Activated CD4-positive, alpha-beta T cell treated with anti-CD3 and anti-CD28 coated beads, Interleukin-2, amount 10 ng/mL, durations not matched to agents 24 days and 14 days (primary cell): ENCODE results near the gene MSRB3. TPM values are rescaled to one million over a fixed set of nuclear protein-coding genes. Genes with fewer than 3 reads are reported as not detected.
A peak's percentile ranks its signal among the peaks of the same experiment; 100 is the strongest.
"Not testable (repeated sequence)": the region's sequence is repeated elsewhere in the genome, so short reads cannot be mapped to it uniquely, and the experiment has no call there.

Source experiments
- DNase-seq: peaks from one replicate; pipeline ENCODE4 v3.0.0; 2022
- H3K27ac Mint-ChIP-seq: one replicate; pipeline ENCODE4 v1.8.0; 2022; ENCODE audit warnings: mild to moderate bottlenecking, mixed read lengths
- H3K27me3 Mint-ChIP-seq: one replicate; pipeline ENCODE4 v1.8.0; 2022; ENCODE audit warnings: mixed read lengths
- H3K36me3 Mint-ChIP-seq: one replicate; pipeline ENCODE4 v1.8.0; 2022; ENCODE audit warnings: low read depth, mild to moderate bottlenecking, mixed read lengths
- H3K4me1 Mint-ChIP-seq: one replicate; pipeline ENCODE4 v1.8.0; 2021; ENCODE audit warnings: mixed read lengths
- H3K4me3 Mint-ChIP-seq: one replicate; pipeline ENCODE4 v1.8.0; 2022; ENCODE audit warnings: mild to moderate bottlenecking, moderate library complexity, mixed read lengths
- H3K9me3 Mint-ChIP-seq: one replicate; pipeline ENCODE4 v1.8.0; 2021; ENCODE audit warnings: mixed read lengths
- intact Hi-C: fragments of 100-400 bp; cut with micrococcal nuclease; formaldehyde crosslinking; loops from one replicate; pipeline ENCODE4 v1.15.1; 2023
- total RNA-seq: library from RNA; stranded (reverse); gene quantifications from 2 replicates; pipeline ENCODE4 v1.2.3, GENCODE V29; 2022

The MSRB3 gene
- total RNA-seq, 1 donor from 2014 or later, result not detected

DNA sequence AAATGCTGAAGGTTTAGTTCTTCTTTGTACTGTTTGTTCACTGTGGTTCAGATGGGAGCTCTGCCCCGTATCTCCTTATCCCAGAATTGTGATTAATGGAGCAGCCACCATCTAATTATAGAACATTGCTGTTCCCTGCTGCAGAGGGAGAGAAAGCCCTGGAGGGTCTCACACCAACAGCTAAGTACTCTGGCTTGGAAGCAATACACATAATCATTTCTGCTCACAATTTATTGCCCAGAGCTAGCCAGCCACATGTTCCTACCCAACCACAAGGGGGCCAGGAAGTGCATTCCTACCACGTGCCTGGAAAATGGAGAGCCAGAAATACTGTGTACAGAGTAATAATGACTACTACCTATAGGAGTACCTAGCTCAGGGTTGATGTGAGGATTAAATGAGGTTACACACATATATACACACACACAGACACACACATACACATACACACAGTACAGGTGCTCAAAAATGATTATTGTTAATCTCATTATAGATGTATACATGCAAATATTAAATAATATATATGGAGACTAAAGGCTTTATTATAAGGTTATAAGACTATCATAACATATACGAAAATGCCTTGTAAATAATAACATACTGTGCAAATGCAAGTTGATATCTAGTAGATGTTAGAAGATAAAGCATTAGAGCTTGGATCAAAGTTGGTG lies 22.3 kb downstream of the MSRB3 start:
- intact Hi-C loops, result no loop called here
- no peaks in the 10 kb centered on the region for H3K9me3 Mint-ChIP-seq

DNA sequence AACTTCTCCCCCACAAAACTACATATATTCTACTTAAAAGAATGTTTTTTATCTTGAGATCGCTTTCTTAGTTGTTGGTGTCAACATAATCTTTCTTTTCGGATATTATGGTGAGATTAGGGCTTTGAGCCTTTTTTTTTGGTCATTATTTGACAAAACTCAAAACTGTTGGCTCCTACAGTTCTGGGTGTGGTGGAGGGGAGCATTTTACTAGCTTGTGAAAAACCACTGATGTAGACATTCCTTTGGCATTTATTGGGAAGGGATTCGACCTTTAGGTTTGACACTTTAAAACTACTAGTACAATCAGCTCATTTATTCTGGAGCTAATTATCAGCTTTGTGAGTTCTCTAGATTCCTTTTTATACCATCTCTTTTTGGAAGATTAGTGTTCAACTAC lies 24.4 kb downstream of the MSRB3 start:
- no peak for DNase-seq
- Mint-ChIP-seq H3K36me3 (no peaks in the 10 kb centered on the region), H3K27me3 (peaks cover 20% of the 10 kb centered on the region), H3K27ac (no peak overlapping the region), H3K9me3 (no peaks in the 10 kb centered on the region), H3K4me3 (no peak overlapping the region), H3K4me1 (no peaks in the 10 kb centered on the region)
- intact Hi-C loops, result no loop called here

More for the DNA sequence above, 22.3 kb downstream of the MSRB3 start:
- Mint-ChIP-seq H3K27ac (no peak overlapping the region), H3K4me3 (no peak overlapping the region), H3K27me3 (peaks cover 21% of the 10 kb centered on the region), H3K4me1 (no peaks in the 10 kb centered on the region), H3K36me3 (no peaks in the 10 kb centered on the region)
- DNase-seq, result no peak

DNA sequence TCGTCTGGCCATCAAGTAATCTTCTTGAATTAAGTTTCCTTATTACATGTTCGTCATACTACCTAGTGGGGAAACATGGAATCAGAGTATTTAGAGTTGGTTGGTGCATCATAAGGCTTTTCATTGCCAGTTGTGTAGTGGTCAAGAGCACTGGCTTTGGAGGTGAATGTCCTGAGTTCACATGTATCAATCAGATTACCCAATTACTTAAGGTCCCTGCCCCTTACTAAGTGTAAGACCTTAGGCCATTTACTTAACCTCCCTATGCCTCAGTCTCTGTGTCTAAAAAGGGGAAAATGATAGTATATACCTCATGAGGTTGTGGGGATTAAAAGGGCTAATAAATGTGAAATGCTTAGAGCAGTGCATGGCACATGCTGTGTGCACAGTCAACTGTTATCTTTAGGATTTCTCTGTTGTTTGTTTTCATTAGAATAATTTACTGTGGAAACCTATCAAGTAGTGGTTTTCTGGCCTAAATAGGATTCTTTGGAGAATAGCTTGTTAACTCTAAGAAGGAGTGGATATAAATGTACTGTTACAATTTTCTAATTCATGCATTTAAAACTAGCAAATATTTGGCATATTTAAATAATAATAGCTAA lies 27.0 kb downstream of the MSRB3 start:
- Mint-ChIP-seq H3K27ac (no peak overlapping the region), H3K9me3 (no peaks in the 10 kb centered on the region), H3K4me3 (no peak overlapping the region), H3K27me3 (peaks cover 26% of the 10 kb centered on the region), H3K4me1 (no peaks in the 10 kb centered on the region), H3K36me3 (no peaks in the 10 kb centered on the region)
- no peak for DNase-seq
- intact Hi-C loops, result no loop called here

DNA sequence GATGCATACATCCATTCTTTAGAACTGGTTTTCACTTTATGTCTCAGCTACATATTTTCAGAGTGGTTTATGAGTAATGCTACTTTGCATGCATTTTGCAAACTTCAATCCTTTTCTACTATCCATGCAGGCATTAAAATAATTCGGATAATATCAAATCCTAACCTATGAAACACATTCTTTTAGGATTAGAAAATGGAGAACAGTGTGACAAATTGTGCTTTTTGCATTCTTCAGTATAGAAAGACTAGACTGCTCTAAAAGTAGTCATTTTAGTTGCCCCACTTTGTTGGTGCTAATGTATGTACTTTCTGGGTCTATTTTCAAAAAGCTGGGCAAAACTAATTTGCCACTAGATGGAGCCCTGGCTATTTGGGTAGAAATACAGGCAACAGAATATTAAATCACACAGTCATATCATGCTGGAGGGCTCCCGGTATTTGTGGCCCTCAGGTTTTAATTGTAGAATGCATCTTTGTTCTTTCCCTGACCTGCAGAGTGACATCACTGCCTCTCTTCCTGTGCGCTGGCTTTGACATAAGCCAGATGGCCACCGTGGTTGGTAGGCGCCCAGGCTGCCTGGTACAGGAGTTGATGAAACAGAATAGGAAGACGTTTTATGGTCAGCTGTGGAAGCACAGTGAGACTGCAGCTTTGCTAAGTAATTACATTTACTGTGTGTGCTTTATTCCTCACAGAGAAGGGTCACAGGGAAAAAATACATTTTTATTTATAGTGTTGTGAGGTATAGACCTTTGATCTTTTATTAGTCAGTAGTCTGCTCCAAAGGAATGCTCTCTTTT lies 28.1 kb downstream of the MSRB3 start:
- Mint-ChIP-seq H3K27me3 (peaks cover 24% of the 10 kb centered on the region), H3K27ac (no peak overlapping the region), H3K9me3 (no peaks in the 10 kb centered on the region), H3K4me3 (no peak overlapping the region), H3K4me1 (no peaks in the 10 kb centered on the region), H3K36me3 (no peaks in the 10 kb centered on the region)
- DNase-seq, result peak; percentile 55
- intact Hi-C loops, result no loop called here

DNA sequence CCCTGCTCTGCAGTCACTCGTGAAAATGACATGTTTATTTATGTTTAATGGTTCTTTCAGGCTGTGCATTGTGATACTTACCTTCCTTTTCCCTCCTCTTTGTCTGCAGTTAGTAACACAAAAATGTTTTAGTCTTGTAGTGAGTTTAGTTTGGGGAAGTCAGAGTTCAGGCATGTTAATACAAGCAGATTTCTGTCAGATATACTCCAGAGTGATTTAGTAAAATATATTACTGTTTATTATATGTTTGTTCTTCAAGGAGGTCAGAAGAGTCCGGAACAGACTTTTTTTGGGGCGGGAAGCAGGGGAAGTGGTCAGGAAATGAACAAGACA lies 28.7 kb downstream of the MSRB3 start:
- Mint-ChIP-seq H3K4me1 (no peaks in the 10 kb centered on the region), H3K27ac (no peak overlapping the region), H3K27me3 (peaks cover 23% of the 10 kb centered on the region), H3K9me3 (no peaks in the 10 kb centered on the region), H3K4me3 (no peak overlapping the region), H3K36me3 (no peaks in the 10 kb centered on the region)
- intact Hi-C loops, result no loop called here
- DNase-seq, result no peak

DNA sequence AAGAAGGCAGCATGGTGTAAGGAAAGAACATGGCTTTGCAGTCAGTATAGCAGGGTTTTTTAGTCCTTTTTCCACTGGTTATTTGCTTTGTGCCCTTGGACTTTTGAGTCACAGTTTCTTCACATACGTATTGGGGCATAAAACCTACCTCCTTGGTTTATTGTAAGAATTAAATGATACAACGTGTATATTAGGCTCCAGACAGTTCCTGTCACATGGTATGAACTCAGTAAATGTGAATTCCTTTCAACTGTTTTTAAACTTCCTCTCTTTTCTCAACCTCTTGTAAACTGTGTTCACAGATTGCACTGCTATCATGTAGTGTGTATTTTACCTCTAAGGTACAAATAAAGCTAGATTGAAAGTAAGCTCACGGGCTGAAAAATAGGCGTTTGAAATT lies 29.5 kb downstream of the MSRB3 start:
- H3K9me3 Mint-ChIP-seq, result no peaks in the 10 kb centered on the region
- no peak for DNase-seq
- no peaks in the 10 kb centered on the region for H3K4me1 Mint-ChIP-seq
- H3K4me3 Mint-ChIP-seq, result no peak overlapping the region
- no peaks in the 10 kb centered on the region for H3K36me3 Mint-ChIP-seq
- H3K27me3 Mint-ChIP-seq, result peaks cover 23% of the 10 kb centered on the region
- H3K27ac Mint-ChIP-seq, result no peak overlapping the region
- intact Hi-C loops, result no loop called here

DNA sequence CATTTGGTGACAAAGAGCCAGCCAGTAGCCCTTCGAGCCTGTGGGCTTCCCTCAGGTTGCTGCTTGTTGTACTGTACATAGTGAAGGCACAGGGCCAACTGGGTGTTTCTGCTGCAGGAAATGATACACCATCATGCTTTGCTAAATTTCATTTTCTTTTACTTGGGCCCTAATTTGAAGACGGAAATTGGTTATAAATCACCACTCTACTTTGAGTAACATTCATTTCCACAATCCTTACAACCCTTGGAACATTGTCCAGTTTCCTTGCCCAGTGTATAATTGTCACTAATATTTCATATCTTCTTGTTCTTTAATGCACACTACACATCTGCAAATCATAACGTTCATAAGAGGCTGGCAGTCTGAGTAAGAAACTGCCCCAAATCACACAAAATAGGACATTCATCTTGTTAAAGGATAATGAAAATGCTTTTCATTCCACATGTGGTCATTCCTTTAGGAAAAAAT lies 30.2 kb downstream of the MSRB3 start:
- Mint-ChIP-seq H3K4me1 (no peaks in the 10 kb centered on the region), H3K9me3 (no peaks in the 10 kb centered on the region), H3K27me3 (peaks cover 22% of the 10 kb centered on the region), H3K36me3 (no peaks in the 10 kb centered on the region), H3K27ac (no peak overlapping the region), H3K4me3 (no peak overlapping the region)
- DNase-seq, result no peak
- intact Hi-C loops, result no loop called here

DNA sequence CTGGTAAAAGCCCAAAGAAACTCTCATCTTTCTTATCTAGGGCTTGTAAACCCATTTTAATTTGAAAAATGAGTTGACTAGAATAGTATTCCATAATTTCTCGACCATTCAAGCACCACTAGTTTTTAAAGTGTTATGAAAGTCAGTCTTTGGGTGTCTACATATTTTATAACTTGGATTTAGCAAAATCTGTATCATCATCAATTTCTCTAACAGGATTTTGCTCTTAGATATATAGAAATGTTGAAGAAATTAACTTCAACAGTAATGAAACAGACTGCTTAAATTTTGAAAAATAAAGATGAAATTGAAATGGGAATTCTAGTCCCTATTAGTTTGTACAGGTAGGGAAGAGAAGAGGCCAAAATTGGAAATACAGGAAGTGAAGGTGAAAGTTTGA lies 32.8 kb downstream of the MSRB3 start:
- Mint-ChIP-seq H3K9me3 (no peaks in the 10 kb centered on the region), H3K4me1 (no peaks in the 10 kb centered on the region), H3K36me3 (no peaks in the 10 kb centered on the region), H3K27ac (no peak overlapping the region), H3K27me3 (peaks cover 19% of the 10 kb centered on the region), H3K4me3 (no peak overlapping the region)
- intact Hi-C loops, result no loop called here
- DNase-seq, result no peak

DNA sequence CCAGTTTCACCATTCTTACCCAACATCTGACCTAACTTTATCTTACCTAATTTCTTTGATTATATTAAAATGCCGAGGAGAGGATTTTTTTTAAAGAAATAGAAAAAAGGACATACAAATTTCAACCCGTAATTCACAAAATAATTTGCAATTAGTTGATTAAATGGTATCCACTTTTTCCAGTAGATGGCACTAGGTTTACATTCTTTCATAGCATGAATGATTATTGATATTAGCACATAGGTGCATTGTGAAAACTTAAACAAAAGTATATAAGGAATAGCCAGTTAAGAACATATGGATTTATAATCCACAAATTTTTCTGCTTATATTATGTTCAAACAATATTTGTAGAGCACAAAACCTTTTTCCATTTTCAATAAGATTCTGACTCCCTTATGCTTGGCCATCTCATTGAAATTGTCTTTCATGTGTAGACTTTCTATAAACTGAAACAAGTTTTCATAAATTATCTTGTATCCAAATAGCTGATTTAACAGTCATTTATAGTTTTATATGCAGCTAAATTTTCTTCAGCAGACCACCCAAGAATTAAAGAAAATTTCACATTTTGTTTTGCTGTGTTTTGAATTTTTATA lies 35.3 kb downstream of the MSRB3 start:
- no peak overlapping the region for H3K27ac Mint-ChIP-seq
- peaks cover 15% of the 10 kb centered on the region for H3K27me3 Mint-ChIP-seq
- H3K9me3 Mint-ChIP-seq, result no peaks in the 10 kb centered on the region
- H3K4me3 Mint-ChIP-seq, result no peak overlapping the region
- H3K36me3 Mint-ChIP-seq, result no peaks in the 10 kb centered on the region
- H3K4me1 Mint-ChIP-seq, result no peaks in the 10 kb centered on the region
- intact Hi-C loops, result no loop called here
- DNase-seq, result no peak

DNA sequence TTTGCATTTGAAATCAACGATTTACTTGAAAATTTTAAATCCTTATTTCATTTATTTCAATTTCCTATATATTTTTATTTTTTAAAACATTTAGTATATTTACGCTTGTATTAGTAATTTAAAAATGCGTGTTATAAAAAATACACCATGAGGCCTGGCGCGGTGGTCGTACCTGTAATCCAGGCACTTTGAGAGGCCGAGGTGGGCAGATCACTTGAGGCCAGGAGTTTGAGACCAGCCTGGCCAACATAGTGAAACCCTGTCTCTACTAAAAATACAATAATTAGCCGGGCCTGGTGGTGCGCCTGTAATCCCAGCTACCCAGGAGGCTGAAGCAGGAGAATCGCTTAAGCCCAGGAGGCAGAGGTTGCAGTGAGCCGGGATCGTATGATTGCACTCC lies 36.8 kb downstream of the MSRB3 start:
- H3K4me1 Mint-ChIP-seq, H3K36me3 Mint-ChIP-seq, H3K27ac Mint-ChIP-seq, intact Hi-C loops, DNase-seq, H3K9me3 Mint-ChIP-seq, H3K4me3 Mint-ChIP-seq: not testable (repeated sequence)
- peaks cover 12% of the 10 kb centered on the region for H3K27me3 Mint-ChIP-seq

DNA sequence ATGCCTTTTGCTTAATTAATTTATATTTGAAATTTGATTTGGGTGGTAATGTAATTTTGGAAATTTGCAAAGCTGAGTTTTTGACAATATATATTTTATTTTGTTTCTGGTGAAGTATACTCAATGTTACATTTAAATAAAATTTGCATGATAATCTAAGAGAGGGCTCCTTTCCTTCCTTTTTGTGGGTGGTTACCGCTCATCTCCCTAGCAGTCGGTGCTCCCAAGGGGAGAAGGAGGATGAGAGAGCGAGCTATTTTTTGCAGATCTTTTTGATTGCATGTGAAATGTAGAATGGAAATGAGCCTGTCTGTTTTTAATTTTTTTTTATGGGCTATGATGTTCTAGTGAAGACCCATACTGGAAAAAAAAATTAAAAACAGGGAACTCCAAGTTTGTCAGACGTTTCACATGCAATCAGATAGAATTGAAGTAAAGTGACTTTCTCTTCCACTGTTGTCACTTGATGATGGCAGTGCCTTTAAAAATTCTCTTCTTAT lies 39.8 kb downstream of the MSRB3 start:
- DNase-seq, result no peak
- H3K36me3 Mint-ChIP-seq, result no peaks in the 10 kb centered on the region
- H3K4me3 Mint-ChIP-seq, result no peak overlapping the region
- intact Hi-C loops, result no loop called here
- H3K27ac Mint-ChIP-seq, result no peak overlapping the region
- no peaks in the 10 kb centered on the region for H3K9me3 Mint-ChIP-seq
- no peaks in the 10 kb centered on the region for H3K4me1 Mint-ChIP-seq
- H3K27me3 Mint-ChIP-seq, result peaks cover 15% of the 10 kb centered on the region

DNA sequence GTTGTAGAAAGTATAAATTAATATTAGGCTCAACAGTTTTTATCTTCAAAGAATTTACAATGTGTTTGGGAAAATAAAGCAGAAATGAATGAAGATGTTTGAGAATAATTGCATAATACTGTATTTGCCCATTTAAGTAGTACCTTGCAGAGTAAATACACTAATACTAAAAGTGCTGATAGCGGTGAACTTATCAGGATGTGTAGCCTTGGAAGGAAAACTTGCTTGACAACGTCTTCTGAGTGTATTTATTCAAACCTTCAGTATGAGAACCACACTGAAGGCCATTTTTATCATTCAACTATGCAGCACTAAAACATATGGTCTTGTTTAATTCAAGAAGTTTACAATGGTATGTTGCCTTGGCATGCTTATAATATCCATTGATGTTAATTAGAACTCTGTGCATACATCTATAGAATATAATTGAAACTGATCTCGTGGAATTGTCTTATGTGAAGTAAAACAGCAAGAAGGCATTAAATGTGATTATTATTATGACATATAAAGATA lies 41.3 kb downstream of the MSRB3 start:
- DNase-seq, result no peak
- H3K27ac Mint-ChIP-seq, result no peak overlapping the region
- H3K4me3 Mint-ChIP-seq, result no peak overlapping the region
- H3K27me3 Mint-ChIP-seq, result peaks cover 17% of the 10 kb centered on the region
- intact Hi-C loops, result no loop called here
- H3K9me3 Mint-ChIP-seq, result no peaks in the 10 kb centered on the region
- no peaks in the 10 kb centered on the region for H3K36me3 Mint-ChIP-seq
- H3K4me1 Mint-ChIP-seq, result no peaks in the 10 kb centered on the region

DNA sequence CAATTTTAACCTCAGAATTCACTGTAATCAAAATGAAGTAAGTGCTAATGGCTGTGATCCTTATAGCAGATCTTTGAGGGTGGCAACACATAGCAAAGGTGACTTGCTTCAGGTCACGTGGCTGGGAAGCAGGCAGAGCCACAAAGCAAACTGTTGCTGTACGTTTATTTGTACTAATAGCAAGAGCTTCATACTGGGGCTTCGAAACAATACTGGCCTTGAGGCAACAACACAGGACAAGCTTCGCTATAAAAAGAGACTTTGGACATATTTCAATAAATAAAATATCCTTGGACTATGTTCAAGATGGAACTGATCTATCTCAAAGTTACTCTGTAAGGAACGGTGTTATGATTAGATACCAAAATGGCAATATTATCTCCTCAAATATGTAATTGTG lies 44.6 kb downstream of the MSRB3 start:
- intact Hi-C loops, result no loop called here
- peaks cover 16% of the 10 kb centered on the region for H3K27me3 Mint-ChIP-seq
- H3K4me3 Mint-ChIP-seq, result no peak overlapping the region
- H3K9me3 Mint-ChIP-seq, result no peaks in the 10 kb centered on the region
- H3K27ac Mint-ChIP-seq, result no peak overlapping the region
- no peaks in the 10 kb centered on the region for H3K4me1 Mint-ChIP-seq
- no peak for DNase-seq
- no peaks in the 10 kb centered on the region for H3K36me3 Mint-ChIP-seq

DNA sequence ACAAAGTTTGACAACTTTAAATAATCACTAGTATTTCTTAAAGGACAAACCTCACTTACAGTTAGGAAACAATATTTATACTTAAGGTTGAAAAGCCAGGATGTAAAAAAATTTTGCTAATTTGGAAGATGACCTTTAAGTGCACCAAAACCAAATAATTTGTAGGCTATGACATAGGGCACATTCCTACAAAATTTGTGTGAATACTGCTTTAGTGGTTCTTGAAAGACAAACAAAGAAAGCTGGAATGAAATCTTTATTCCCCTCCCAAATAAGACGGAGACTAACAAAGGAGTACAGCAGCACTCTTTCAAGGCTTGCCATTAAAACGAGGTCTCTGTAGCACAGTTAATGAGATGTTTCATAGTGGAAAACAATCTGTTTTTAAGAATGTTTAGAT lies 45.6 kb downstream of the MSRB3 start:
- no peak for DNase-seq
- Mint-ChIP-seq H3K4me1 (no peaks in the 10 kb centered on the region), H3K27ac (no peak overlapping the region), H3K4me3 (no peak overlapping the region), H3K36me3 (no peaks in the 10 kb centered on the region), H3K9me3 (no peaks in the 10 kb centered on the region), H3K27me3 (peaks cover 15% of the 10 kb centered on the region)
- intact Hi-C loops, result no loop called here
